HG03354 (cell line): ENCODE results near the gene GALT.

Source experiments
- ATAC-seq: cut with Tn5 transposase; IDR thresholded peaks from one replicate; pipeline ENCODE4 v1.9.1; 2021; ENCODE audit warnings: mild to moderate bottlenecking; ENCODE audit not compliant: unreplicated experiment, poor library complexity, severe bottlenecking

Gene GALT

GRCh38 chr9:34669809-34670562, 23.5 kb downstream of the GALT start:
- no peak for ATAC-seq

- no peak for ATAC-seq
Observed at GRCh38 chr9:34671307-34671706, 24.8 kb downstream of the GALT start.

- ATAC-seq = no peak
Observed at GRCh38 chr9:34674440-34674839, 28.0 kb downstream of the GALT start.

- no peak for ATAC-seq
Observed at GRCh38 chr9:34675048-34675714, 28.7 kb downstream of the GALT start.

- no peak for ATAC-seq
Observed at GRCh38 chr9:34675869-34676268, 29.4 kb downstream of the GALT start.

- ATAC-seq = no peak
Observed at GRCh38 chr9:34684145-34684544, 37.7 kb downstream of the GALT start.

- no peak for ATAC-seq
Observed at GRCh38 chr9:34684816-34685215, 38.3 kb downstream of the GALT start.

- ATAC-seq = no peak
Observed at GRCh38 chr9:34685591-34685990, 39.1 kb downstream of the GALT start.

GRCh38 chr9:34686231-34686630, 39.8 kb downstream of the GALT start:
- ATAC-seq = no peak

- no peak for ATAC-seq
Observed at GRCh38 chr9:34686732-34687131, 40.3 kb downstream of the GALT start.

GRCh38 chr9:34687276-34688030, 41.0 kb downstream of the GALT start:
- ATAC-seq = no peak

GRCh38 chr9:34688329-34689115, 42.0 kb downstream of the GALT start:
- ATAC-seq = no peak

- no peak for ATAC-seq
Observed at GRCh38 chr9:34689116-34689470, 42.6 kb downstream of the GALT start.

- no peak for ATAC-seq
Observed at GRCh38 chr9:34689512-34689911, 43.0 kb downstream of the GALT start.

GRCh38 chr9:34690983-34691935, 44.8 kb downstream of the GALT start, which contains the start of gene CCL19:
Gene CCL19 (minus strand): TSS chr9:34691276. CDS start chr9:34691139, 137 bp downstream.
- no peak for ATAC-seq

- no peak for ATAC-seq
Observed at GRCh38 chr9:34691936-34692315, 45.5 kb downstream of the GALT start.

GRCh38 chr9:34693560-34693959, 47.1 kb downstream of the GALT start:
- no peak for ATAC-seq

GRCh38 chr9:34694811-34695210, 48.3 kb downstream of the GALT start:
- ATAC-seq = no peak
